Brain microvascular endothelial cell (primary cell): Measurements from ENCODE around the gene ESPN.

Source experiments
- DNase-seq: peaks from one replicate; pipeline ENCODE4 v3.0.0-alpha.2; 2020
- H3K27ac ChIP-seq: fragments of 250-450 bp; sonication (Bioruptor Pico); 2 replicates; pipeline ENCODE4 v1.5.1; 2020; ENCODE audit warnings: mild to moderate bottlenecking, moderate library complexity
- H3K27me3 ChIP-seq: fragments of 250-450 bp; sonication (Bioruptor Pico); replicated peaks from 2 replicates; pipeline ENCODE4 v1.5.1; 2020; ENCODE audit warnings: mild to moderate bottlenecking
- H3K36me3 ChIP-seq: fragments of 250-450 bp; sonication (Bioruptor Pico); replicated peaks from 2 replicates; pipeline ENCODE4 v1.5.1; 2020; ENCODE audit warnings: mild to moderate bottlenecking
- H3K4me3 ChIP-seq: 2 replicates; pipeline ENCODE4 v1.5.1; 2011; ENCODE audit warnings: low read depth, mild to moderate bottlenecking, control low read depth, low read length, moderate library complexity
- in situ Hi-C: cut with HindIII; loops from 2 replicates; pipeline ENCODE4 v1.10.0; 2017; ENCODE audit warnings: low sequenced_read_pairs, low pct_ligation_motif_present
- TF ChIP-seq, protein P1 (sequence below): IDR thresholded peaks from 2 replicates; pipeline ENCODE4 v1.5.1; 2011; ENCODE audit warnings: low read depth, mild to moderate bottlenecking, moderate library complexity, low read length, control low read depth, inconsistent platforms; ENCODE audit errors: missing control alignments

The ESPN gene

DNA sequence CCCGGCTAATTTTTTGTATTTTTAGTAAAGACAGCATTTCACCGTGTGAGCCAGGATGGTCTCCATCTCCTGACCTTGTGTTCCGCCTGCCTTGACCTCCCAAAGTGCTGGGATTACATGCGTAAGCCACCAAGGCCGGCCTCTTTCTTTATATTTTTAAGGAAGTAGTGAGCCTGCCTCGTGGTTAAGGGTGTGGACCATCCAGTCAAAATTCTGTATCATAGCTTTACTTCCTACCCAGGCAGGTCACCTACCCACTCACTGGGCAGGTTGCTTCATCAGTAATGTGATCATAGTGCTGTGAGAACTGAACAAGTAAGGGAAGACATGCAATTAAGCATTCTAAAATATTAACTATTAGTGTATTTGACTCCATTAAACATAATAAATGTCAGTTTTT lies 22.9 kb upstream of the ESPN start:
- DNase-seq = no peak
- TF ChIP-seq, protein P1, sequence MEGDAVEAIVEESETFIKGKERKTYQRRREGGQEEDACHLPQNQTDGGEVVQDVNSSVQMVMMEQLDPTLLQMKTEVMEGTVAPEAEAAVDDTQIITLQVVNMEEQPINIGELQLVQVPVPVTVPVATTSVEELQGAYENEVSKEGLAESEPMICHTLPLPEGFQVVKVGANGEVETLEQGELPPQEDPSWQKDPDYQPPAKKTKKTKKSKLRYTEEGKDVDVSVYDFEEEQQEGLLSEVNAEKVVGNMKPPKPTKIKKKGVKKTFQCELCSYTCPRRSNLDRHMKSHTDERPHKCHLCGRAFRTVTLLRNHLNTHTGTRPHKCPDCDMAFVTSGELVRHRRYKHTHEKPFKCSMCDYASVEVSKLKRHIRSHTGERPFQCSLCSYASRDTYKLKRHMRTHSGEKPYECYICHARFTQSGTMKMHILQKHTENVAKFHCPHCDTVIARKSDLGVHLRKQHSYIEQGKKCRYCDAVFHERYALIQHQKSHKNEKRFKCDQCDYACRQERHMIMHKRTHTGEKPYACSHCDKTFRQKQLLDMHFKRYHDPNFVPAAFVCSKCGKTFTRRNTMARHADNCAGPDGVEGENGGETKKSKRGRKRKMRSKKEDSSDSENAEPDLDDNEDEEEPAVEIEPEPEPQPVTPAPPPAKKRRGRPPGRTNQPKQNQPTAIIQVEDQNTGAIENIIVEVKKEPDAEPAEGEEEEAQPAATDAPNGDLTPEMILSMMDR = no peak
- no peak overlapping the region for H3K27ac ChIP-seq
- in situ Hi-C loops = no loop called here
- no peaks in the 10 kb centered on the region for H3K36me3 ChIP-seq
- H3K27me3 ChIP-seq = no peaks in the 10 kb centered on the region
- no peak overlapping the region for H3K4me3 ChIP-seq

DNA sequence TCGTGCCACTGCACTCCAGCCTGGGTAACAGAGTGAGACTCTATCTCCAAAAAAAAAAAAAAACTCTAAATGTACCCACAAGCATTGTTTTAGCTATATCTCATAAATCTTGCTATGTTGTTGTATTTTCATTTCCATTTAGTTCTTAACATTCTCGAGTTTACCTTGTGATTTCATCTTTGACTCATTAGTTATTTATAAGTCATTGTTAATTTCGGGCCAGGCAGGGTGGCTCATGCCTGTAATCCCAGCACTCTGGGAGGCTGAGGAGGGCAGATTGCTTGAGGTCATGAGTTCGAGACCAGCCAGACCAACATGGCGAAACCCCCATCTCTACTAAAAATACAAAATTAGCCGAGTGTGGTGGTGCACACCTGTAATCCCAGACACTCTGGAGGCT lies 16.6 kb upstream of the ESPN start:
- in situ Hi-C loops = no loop called here
- no peaks in the 10 kb centered on the region for H3K36me3 ChIP-seq
- no peak overlapping the region for H3K27ac ChIP-seq

DNA sequence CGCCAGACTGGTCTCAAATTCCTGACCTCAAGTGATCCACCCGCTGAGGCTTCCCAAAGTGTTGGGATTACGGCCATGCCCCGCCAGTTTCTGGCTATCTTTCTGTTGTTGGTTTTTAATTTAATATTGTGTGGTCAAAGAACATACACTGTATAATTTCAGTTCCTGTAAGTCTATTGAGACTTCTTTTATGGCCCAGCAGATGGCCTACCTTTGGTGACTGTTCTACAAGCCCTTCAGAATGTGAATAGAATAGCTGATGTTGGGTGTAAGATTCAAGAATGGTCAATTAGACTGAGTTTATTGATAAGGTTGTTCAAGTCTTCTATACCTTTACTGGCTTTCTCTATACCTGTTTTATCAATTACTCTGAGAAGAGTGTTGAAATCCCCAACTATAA lies 15.5 kb upstream of the ESPN start:
- DNase-seq = no peak
- Histone ChIP-seq H3K27me3 (no peaks in the 10 kb centered on the region), H3K4me3 (no peak overlapping the region), H3K36me3 (no peaks in the 10 kb centered on the region), H3K27ac (no peak overlapping the region)
- in situ Hi-C loops = no loop called here
- TF ChIP-seq, protein P1 = no peak

More for the DNA sequence above, 16.6 kb upstream of the ESPN start:
- Histone ChIP-seq H3K27me3 (no peaks in the 10 kb centered on the region), H3K4me3 (no peak overlapping the region)
- DNase-seq = no peak
- TF ChIP-seq, protein P1 = no peak

DNA sequence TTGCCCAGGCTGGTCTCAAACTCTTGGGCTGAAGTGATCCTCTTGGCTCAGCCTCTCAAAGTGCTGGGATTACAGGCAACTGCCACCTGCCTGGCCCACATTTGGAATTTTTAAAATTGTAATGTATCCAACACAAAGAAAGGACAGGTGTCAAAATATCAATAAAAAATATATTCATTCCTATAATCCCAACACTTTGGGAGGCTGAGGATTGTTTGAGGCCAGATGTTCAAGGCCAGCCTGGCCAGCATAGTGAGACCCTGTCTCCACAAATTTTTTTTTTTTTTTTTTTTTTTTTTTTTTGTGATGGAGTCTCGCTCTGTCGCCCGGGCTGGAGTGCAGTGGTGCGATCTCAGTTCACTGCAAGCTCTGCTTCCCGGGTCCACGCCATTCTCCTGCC lies 14.8 kb upstream of the ESPN start:
- in situ Hi-C loops = no loop called here
- DNase-seq = no peak
- Histone ChIP-seq H3K36me3 (no peaks in the 10 kb centered on the region), H3K27me3 (no peaks in the 10 kb centered on the region), H3K4me3 (no peak overlapping the region), H3K27ac (no peak overlapping the region)
- TF ChIP-seq, protein P1 = no peak

DNA sequence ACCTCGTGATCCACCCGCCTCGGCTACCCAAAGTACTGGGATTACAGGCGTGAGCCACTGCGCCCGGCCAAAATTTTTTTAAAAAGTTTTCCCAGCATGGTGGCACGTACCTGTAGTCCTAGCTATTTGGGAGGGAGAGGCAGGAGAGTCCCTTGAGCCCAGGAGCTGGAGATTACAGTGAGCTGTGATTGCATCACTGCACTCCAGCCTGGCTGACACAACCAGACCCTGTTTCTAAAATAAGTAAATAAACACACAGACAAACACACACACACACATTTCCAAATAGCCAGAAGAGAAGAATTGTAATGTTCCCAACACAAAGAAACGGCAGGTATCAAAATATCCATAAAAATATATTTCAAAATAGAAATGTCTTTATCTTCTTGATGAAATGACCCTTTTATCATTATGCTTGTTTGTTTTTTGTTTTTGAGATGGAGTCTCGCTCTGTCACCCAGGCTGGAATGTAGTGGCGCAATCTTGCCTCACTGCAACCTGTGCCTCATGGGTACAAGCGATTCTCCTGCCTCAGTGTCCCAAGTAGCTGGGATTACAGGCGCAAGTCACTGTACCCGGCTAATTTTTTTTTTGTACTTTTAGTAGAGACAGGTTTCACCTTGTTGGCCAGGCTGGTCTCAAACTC lies 14.2 kb upstream of the ESPN start:
- Histone ChIP-seq H3K4me3 (no peak overlapping the region), H3K36me3 (no peaks in the 10 kb centered on the region), H3K27ac (no peak overlapping the region), H3K27me3 (peaks cover 2% of the 10 kb centered on the region)
- TF ChIP-seq, protein P1 = no peak
- DNase-seq = no peak
- in situ Hi-C loops = no loop called here

DNA sequence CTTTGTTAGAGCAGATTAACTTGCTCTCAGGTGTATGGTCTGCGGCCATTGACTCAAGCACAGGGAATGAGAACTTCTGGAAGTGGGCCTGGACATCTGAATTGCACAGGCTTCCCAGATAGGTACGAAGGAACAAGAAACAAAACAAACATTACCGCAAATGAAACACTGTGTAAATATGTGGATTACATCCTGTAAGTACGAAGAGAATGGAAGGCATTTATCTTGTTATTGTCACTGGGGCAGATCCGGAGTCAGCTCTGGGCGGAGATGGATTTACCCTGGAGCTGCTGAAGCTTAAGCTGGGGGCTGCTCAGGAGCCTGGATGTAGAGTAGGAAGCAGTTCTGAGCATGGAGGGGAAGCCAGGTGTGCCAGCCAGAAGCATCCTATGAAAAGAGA lies 11.7 kb upstream of the ESPN start:
- H3K4me3 ChIP-seq = no peak overlapping the region
- no peak overlapping the region for H3K27ac ChIP-seq
- peaks cover 25% of the 10 kb centered on the region for H3K27me3 ChIP-seq
- no peak for DNase-seq
- TF ChIP-seq, protein P1 = no peak
- in situ Hi-C loops = no loop called here
- no peaks in the 10 kb centered on the region for H3K36me3 ChIP-seq
